CD4-positive, alpha-beta T cell treated with Interleukin-4 for 4 hours (primary cell): ENCODE results near the gene ARMH3.

Experiments
- DNase-seq: peaks from one replicate; pipeline ENCODE4 v3.0.0-alpha.2; 2020

The ARMH3 gene

DNA sequence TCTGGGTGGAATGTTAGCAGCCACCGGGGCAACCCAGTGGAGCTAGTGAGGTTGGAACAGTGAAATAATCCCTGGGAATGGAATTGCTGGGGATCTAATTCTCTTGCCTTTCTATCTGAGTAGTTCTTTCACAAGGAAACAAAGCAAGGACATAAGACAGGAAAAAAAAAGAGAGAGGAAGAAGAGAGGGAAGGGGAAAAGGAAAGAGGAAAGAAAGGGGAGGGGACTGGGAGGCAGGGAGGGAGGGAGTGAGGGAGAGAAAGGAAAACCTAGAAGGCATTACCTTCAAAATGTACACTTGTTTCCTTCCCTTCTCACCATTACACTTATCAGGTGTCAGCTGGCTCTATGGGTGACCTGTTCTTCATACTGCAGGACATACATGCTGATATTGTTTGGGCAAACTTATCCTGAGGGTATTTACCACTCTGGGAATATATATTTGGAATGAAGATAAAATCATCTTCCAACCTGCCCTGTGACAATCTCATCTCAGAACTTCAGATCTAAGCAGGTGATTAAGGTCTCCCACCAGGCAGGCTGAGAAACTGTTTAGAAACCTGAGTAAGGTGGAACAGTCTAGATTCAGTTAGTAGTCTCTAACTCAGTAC, 162.4 kb downstream of the ARMH3 start:
- DNase-seq = no peak

GRCh38 chr10:101892782-101893391, 163.1 kb downstream of the ARMH3 start:
- DNase-seq = no peak

- peak; percentile 64 for DNase-seq
These were observed 166.4 kb downstream of the ARMH3 start for GRCh38 chr10:101889256-101890210.

GRCh38 chr10:101888251-101888949, 167.6 kb downstream of the ARMH3 start:
- DNase-seq = no peak

GRCh38 chr10:101887775-101888174, 168.2 kb downstream of the ARMH3 start:
- no peak for DNase-seq

DNA sequence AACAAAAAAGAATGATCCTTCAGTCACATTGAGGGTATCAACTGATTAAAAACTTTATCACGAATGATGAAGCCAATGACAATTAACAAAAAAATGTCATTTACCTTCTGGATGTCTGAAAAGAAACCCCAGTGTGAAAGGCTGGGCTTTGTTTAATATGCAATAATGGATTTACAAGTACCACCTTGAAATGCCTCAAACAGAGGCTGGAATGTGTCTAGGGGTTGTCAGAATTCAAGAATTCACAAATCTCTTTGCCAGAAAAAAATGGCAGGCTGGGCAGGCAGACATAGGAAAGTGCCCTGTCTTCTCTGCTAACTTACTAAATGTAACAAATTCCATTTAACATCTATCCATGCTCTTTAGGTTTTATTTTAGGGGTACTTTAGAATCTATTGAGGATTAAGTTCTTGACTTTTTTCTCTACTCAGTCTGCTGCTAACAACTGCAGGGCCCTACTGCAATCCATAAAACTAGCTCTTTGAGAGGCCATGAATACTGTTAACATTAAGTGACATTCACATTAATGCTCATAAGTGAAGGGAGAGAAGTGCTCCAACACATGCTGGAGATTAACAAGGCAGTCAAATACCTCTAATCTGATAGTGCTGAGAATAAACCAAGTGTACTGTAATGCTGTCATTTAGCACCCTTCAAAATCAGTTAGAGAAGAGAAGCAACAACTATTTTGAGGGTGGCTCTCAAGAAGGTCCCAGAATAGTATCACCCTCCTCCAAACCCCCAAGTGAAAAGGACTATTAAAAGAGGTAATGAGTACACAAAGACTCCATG, 169.3 kb downstream of the ARMH3 start:
- no peak for DNase-seq

- DNase-seq = no peak
These were observed 174.8 kb downstream of the ARMH3 start for GRCh38 chr10:101881036-101881774.

DNA sequence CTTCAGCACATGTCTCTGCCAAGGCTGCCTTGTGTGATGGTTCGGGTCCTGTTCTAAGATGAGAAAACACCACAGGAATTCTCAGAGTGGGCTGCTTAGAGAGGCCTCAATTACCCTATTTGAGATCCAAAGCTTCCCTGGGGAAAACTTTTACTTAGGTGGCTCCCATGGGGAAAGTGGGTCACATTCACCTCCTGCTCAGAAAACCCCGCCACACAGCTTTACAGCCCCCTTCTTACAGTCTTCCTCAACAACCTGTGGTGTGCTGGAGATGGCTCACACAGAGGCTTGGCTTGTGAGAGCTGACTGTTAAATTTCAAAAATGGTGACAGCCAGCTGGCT, 175.8 kb downstream of the ARMH3 start:
- no peak for DNase-seq

- no peak for DNase-seq
These were observed 176.3 kb downstream of the ARMH3 start for GRCh38 chr10:101879456-101880231.

- no peak for DNase-seq
These were observed 177.1 kb downstream of the ARMH3 start for GRCh38 chr10:101878869-101879268.

- DNase-seq = no peak
These were observed 180.8 kb downstream of the ARMH3 start for GRCh38 chr10:101875068-101875688.

DNA sequence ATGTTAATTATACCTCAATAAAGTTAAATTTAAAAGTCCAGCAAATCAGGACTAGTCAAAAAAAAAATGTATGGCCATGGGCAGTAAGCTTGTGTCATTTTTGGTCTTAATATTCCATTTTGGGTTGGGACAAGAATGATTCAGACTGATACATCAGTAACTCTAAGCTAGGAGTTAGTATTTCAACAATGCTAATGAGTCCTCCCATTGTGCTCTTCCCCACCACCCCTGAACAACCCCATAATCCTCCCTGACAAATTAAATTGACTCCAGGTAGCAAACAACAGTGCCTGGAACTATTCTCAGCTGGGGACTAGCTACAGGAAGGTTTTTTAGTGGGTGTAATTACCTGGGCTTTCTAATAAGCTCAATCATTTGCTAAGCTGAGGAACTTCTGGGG, 181.7 kb downstream of the ARMH3 start:
- DNase-seq = no peak

- no peak for DNase-seq
These were observed 188.0 kb downstream of the ARMH3 start for GRCh38 chr10:101867931-101868330.

DNA sequence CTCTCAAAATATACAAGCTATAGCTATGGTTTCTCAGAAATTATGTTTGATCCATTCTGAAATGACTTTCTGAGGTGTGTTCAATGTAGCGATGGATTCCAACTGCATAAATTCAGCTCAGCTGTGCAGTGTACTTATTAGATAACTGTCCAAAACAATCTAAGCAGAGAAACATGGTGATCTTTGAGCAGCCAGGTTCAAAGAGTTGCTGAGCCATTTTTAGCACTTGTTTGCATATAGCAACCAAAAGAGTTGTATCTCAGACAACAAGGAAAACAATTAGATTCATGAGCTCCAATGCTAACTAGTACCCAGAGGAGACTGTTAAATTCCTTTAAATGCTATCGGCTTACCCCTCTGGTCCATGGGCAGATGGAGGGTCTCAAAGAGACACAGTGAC, 196.4 kb downstream of the ARMH3 start:
- no peak for DNase-seq

DNA sequence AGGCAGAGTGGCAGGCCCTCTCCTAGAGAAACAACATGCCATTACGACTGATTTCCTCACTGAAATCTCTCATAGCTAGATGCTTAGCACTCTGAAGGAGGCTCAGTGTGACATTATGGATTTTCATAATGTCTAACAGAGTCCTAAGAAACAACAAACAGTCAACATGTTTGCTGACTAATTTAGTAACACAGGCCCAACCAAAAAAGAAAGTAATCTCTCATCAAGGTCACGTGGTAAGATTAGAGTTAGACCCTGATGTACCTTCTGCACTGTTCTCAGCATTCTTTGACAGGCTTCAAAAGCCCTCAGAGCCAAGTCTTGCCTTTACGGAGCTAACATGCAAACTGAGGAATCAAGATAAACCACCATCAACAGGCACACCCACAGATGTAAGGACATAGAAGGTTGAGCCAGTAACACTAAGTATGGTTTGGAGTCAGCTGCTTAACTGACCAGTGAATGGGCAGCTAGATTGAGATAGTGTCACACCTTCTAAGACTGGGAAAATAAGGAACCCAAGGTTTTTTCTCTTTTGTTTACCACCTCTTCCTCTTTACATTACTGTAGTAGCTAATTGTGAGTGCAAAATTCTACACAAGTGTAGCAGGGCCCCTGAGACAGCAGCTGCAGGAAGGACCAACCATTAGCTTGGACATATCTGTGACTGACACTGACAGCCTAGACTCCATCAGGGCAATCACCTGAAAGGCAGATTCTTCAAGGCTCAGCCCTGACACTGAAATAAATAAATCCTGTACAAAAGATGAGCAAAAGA, 197.1 kb downstream of the ARMH3 start:
- DNase-seq = peak; percentile 13

- no peak for DNase-seq
These were observed 198.0 kb downstream of the ARMH3 start for GRCh38 chr10:101857802-101858476.

GRCh38 chr10:101856626-101857025, 199.3 kb downstream of the ARMH3 start:
- no peak for DNase-seq

DNA sequence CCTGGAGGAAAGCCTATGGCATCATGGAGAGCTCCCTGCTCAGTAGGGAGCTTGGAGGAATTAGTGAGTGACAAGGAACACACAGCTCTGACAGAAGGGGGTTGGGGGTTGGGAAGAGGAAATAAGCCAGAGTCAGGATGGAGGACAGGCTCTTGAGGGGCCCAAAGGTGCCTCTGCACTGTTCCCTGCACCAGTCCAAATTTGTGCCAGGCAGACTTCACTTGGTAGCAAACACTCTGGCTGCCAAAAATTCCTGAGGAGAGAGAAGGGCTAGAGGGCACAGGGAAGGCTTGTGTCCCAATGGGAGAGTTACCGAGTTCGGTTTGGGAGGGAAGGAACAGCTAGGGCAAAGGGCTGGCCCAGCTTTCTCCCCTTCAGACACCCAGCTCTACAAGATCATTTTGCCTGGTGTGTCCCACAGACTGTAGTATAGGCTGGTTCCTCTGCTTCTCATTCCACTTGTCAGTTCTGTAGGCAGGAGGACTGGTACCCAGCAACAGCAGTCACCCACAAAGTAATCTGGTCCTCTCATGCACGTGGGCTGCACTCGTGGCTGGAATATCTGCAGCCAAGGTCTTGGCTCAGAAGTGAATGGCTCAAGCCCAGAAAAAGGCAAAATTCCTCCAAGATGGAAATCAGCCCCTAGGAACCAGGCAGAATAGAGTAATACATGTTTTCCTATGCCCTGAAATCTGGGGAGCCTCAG, 204.4 kb downstream of the ARMH3 start:
- no peak for DNase-seq
